HG02943 (cell line): Measurements from ENCODE around the gene MAGI1.
A peak's percentile ranks its signal among the peaks of the same experiment; 100 is the strongest.
"Not testable (repeated sequence)": the region's sequence is repeated elsewhere in the genome, so short reads cannot be mapped to it uniquely, and the experiment has no call there.

Experiments
- ATAC-seq: cut with Tn5 transposase; IDR thresholded peaks from one replicate; pipeline ENCODE4 v1.9.1; 2021; ENCODE audit warnings: mild to moderate bottlenecking, low read depth, moderate library complexity; ENCODE audit not compliant: unreplicated experiment

The MAGI1 gene

GRCh38 chr3:66038726-66039589 is at the start of gene MAGI1:
MAGI1 (minus strand) TSS chr3:66038918; CDS start chr3:66038308, 610 bp downstream.
- ATAC-seq: peak; percentile 62

GRCh38 chr3:66083784-66084213 is 45.1 kb upstream of the MAGI1 start:
- ATAC-seq: no peak

- ATAC-seq: no peak
Observed at GRCh38 chr3:66083096-66083678, 44.5 kb upstream of the MAGI1 start.

- ATAC-seq: no peak
Observed at GRCh38 chr3:66082679-66083078, 44.0 kb upstream of the MAGI1 start.

- ATAC-seq: no peak
Observed at GRCh38 chr3:66080167-66080566, 41.4 kb upstream of the MAGI1 start.

- no peak for ATAC-seq
Observed at GRCh38 chr3:66077973-66078372, 39.3 kb upstream of the MAGI1 start.

- no peak for ATAC-seq
Observed at GRCh38 chr3:66076861-66077470, 38.2 kb upstream of the MAGI1 start.

- no peak for ATAC-seq
Observed at GRCh38 chr3:66075281-66075680, 36.6 kb upstream of the MAGI1 start.

- no peak for ATAC-seq
Observed at GRCh38 chr3:66073464-66074141, 34.9 kb upstream of the MAGI1 start.

- ATAC-seq: no peak
Observed at GRCh38 chr3:66068255-66068654, 29.5 kb upstream of the MAGI1 start.

- ATAC-seq: no peak
Observed at GRCh38 chr3:66066963-66067617, 28.4 kb upstream of the MAGI1 start.

- no peak for ATAC-seq
Observed at GRCh38 chr3:66055289-66055688, 16.6 kb upstream of the MAGI1 start.

- no peak for ATAC-seq
Observed at GRCh38 chr3:66053550-66054094, 14.9 kb upstream of the MAGI1 start.

- ATAC-seq: no peak
Observed at GRCh38 chr3:66052721-66053549, 14.2 kb upstream of the MAGI1 start.

- no peak for ATAC-seq
Observed at GRCh38 chr3:66050821-66051220, 12.1 kb upstream of the MAGI1 start.

- ATAC-seq: no peak
Observed at GRCh38 chr3:66048051-66048395, 9.3 kb upstream of the MAGI1 start.

GRCh38 chr3:66047311-66048050 is 8.8 kb upstream of the MAGI1 start:
- no peak for ATAC-seq

- not testable (repeated sequence) for ATAC-seq
Observed at GRCh38 chr3:66046321-66046720, 7.6 kb upstream of the MAGI1 start.

- ATAC-seq: no peak
Observed at GRCh38 chr3:66041828-66042227, 3.1 kb upstream of the MAGI1 start.
